Adrenal gland (tissue), 5 donors: ENCODE data around the gene UBAC2.

Experiments used
- POLR2A ChIP-seq, 2 donors: fragments of 450-650 bp; IDR thresholded peaks; one replicate each; pipeline ENCODE4 v1.6.1; 2017; ENCODE audit warnings: antibody characterized with exemption in 2 of 2, mild to moderate bottlenecking in 2 of 2, moderate library complexity in 1 of 2
- TF ChIP-seq, protein P1 (sequence below), 6 experiments: fragments of 450-650 bp in 4 of 6; fragments of 200-600 bp in 2 of 6; sonication (generic) in 1 of 6; IDR thresholded peaks; 1 replicate in 5 of 6; 2 replicates in 1 of 6; pipeline versions ENCODE4 v1.5.1 to v1.8.0; 2016 to 2021; ENCODE audit warnings: antibody characterized with exemption in 6 of 6, mild to moderate bottlenecking in 2 of 6, moderate library complexity in 1 of 6
- donor health status: DM: no; HTN: no; CAD: no.

- TF ChIP-seq, protein P1, sequence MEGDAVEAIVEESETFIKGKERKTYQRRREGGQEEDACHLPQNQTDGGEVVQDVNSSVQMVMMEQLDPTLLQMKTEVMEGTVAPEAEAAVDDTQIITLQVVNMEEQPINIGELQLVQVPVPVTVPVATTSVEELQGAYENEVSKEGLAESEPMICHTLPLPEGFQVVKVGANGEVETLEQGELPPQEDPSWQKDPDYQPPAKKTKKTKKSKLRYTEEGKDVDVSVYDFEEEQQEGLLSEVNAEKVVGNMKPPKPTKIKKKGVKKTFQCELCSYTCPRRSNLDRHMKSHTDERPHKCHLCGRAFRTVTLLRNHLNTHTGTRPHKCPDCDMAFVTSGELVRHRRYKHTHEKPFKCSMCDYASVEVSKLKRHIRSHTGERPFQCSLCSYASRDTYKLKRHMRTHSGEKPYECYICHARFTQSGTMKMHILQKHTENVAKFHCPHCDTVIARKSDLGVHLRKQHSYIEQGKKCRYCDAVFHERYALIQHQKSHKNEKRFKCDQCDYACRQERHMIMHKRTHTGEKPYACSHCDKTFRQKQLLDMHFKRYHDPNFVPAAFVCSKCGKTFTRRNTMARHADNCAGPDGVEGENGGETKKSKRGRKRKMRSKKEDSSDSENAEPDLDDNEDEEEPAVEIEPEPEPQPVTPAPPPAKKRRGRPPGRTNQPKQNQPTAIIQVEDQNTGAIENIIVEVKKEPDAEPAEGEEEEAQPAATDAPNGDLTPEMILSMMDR (IDR thresholded peaks at IDR 0.05): no peak
- TF ChIP-seq POLR2A (IDR thresholded peaks at IDR 0.05): no peak
These were observed 27.7 kb upstream of the UBAC2 start for GRCh38 chr13:99172951-99173350.
